DMS53 treated with DMSO at 0.1 percent for 48 hours (cell line): ENCODE data around the gene NR2F6.
A peak's percentile ranks its signal among the peaks of the same experiment; 100 is the strongest.

Source experiments
- DNase-seq: peaks from one replicate; lab custom pipeline; 2025; ENCODE audit not compliant: unreplicated experiment; lab: John Stamatoyannopoulos, UW

Gene NR2F6

DNA sequence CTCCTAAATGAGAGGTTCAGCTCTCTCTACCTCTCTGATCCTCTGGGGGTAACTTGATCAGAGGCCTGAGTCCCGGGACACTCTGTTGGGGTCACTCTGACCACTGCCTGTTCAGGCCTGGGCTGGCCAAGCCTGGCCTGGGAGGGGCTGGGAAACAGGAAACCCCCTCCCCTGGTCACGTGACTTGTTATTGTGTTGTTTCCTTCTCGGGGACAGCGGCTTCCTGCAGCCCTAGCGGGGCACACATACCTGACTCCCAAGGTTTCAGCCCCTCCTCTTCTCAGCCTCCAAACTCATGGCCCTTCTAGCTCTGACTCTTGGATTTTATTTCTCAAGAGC, 18.9 kb upstream of the NR2F6 start, which contains the start of gene USHBP1:
USHBP1 (minus strand) TSS at position 105 of the 339 bp plus-strand sequence. CDS start 446 bp downstream, outside the sequence.
- no peak for DNase-seq

- no peak for DNase-seq
Measured at GRCh38 chr19:17263712-17264640, 18.3 kb upstream of the NR2F6 start.

DNA sequence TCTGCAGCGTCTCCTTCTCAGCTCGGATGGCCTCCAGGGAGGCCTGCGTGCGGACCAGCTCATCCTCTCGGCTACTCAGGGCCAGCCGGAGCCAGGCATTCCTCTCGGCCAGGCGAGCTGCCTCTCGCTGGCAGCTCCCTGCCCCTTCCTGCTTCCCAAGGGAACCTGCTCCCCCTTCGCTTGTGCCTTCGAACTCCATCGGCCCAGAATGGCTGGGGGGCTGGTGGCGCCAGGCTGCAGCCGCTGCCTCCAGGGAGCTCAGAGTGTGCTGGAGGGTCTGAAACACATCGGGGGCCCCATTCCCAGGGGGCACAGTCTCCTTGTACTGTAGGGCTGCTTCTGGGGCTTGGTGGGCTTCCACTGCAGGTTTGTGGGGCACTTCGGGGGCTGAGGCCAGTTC, 16.8 kb upstream of the NR2F6 start:
- no peak for DNase-seq

- peak; percentile 60 for DNase-seq
Measured at GRCh38 chr19:17260842-17261325, 15.2 kb upstream of the NR2F6 start.

DNA sequence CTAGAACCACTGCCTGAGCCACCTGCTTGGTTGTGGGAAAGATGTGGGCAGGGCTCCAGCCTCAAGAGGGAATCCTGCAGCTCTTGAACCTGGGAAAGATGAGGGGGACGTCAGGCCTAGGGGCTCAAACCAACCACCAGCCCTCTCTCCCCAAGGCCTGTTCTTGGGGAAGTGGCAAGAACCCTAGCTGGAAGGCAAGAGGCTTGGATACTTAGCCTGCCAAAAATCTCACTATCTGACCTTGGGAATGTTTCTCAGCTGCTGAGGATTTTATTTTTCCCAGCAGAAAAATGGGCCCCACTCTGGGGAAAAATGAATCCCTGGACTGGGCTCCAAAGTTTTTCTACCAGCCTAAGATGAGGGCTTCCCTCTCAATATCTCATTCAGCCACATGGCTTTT, 14.2 kb upstream of the NR2F6 start:
- DNase-seq = no peak

GRCh38 chr19:17259118-17259780, 13.5 kb upstream of the NR2F6 start:
- DNase-seq = no peak

DNA sequence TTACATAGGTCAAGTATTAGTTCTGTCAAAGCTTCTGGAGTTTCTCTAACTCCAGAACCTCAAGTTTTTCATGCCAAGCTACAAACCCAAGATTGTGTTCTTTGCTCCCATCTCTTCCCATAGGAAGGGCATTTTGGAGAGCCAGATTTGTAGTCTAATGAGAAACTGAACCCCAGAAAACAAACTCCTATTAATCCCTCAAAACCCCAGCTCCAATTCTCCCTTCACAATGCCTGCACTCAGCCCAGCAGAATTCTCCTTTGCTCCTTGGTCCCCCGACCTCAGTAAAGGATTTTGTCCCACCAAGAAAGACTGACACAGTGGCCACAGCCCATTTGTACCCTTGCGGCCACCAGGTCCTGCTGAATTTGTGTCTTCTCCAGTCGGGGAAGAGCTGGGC, 10.4 kb upstream of the NR2F6 start:
- no peak for DNase-seq

DNA sequence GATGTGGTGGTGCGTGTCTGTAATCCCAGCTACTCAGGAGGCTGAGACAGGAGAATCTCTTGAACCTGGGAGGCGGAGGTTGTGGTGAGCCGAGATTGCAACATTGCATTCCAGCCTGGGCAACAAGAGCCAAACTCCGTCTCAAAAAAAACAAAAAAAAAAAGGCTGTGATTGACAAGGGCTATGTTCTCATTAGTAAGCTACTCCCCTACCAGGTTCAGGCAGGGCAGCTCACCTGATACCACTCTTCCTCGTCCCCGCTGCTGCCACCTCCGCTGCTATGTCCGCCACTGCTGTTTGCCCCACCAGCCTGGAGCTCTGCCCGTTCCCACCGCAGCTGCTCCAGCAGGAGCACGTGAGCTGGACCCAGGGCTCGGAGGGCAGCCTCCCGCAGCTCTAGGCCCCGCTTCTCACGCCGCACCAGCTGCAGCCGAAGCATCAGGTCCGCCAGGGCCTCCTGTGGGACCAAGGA, 9.5 kb upstream of the NR2F6 start:
- DNase-seq = no peak

DNA sequence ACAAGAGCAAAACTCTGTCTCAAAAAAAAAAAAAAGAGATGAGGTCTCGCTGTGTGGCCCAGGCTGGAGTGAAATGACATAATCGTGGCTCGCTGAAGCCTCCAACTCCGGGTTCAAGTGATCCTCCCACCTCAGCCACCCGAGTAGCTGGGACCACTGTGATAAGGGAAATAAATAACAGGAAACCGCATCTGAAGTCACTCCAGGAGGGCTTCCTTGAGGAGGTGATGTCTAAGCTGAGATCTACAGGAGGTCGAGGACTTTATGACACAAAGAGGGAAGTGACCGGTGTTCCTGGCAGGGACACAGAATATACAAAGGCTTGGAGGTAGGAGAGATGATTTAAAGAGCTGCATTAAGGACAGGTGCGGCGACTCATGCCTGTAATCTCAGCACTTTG, 8.9 kb upstream of the NR2F6 start:
- no peak for DNase-seq

GRCh38 chr19:17249887-17250548, 4.3 kb upstream of the NR2F6 start:
- DNase-seq = no peak

GRCh38 chr19:17248011-17248776, 2.5 kb upstream of the NR2F6 start:
- peak; percentile 84 for DNase-seq

GRCh38 chr19:17246681-17247425, 1.1 kb upstream of the NR2F6 start:
- DNase-seq = no peak

DNA sequence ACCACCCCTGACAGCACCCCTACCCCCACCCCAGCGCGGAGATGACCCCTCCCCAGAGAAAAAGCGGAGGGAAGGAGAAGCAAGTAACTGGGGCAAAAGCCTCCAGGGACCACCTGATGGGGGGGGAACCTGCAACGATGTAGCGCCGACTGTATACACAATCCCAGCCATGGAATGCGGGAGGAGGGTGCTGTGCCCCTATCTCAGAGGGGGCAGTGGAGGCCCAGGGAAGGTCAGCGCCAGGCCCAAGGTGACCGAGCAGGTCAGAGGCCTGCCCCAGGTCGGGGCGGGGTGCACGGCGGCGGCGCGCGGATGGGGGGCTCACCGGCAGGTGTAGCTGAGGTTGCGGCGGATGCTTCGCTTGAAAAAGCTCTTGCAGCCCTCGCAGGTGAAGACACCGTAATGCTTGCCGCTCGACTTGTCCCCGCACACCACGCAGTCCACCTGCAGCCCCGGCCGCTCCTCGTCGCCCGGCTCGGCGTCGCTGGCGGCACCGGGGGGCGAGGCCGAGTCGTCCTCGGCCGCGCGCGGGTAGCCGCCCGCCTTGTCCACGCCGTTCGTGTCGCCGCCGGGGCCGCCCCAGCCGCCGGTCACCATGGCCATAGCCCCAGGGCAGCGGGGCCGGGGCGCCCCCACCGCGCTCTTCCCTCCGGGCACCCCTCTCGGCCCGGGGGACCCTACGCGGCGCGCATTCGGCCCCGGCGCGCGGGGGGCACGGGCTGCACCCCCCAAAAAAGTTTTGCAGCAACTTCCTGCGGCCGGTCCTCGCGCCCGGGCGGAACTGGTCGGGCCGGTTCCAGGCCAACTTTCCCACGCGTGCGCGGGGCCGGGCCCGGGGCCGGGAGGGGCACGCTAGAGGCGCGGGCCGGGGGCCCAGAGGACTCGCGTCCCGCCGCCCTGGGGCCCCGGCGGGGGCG, 843 bp downstream of the NR2F6 start:
- DNase-seq = no peak

DNA sequence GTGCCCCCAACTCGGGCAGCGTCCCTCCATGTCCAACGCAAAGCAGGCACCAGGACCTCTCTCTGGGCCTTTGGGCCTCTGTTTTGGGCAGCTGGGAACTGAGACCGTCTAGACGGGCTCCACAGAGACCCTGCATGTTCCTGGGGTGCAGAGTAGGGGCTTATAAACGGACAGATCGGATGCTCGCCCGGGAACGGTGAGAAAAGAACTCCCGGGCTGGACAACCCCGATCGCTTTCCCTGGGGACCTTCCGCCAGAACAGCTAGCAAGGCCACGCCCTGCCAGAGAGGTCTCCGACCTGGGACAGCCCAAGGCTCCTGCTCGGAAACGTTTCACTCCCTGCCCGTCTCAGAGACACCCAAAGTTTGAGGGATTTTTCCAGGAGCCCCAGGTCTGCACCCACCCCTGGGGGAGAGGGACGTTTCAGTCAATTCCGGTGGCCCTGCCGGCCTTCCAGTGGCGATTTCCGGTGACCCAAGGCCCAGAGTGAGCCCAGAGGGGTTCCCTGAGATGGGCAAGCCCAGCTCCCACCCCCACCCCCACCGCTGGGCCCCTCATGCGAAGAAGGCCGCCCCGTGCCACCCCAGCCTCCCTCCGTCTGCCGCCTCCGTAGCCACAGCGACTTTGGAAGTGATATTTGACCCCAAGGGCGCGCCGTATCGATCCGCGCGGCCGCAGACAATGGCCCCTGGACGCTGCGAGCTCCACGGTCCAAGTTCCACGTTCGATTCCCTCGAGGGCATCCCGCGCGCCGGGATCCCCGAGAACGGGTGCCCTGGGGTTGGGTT, 1.7 kb downstream of the NR2F6 start:
- no peak for DNase-seq

DNA sequence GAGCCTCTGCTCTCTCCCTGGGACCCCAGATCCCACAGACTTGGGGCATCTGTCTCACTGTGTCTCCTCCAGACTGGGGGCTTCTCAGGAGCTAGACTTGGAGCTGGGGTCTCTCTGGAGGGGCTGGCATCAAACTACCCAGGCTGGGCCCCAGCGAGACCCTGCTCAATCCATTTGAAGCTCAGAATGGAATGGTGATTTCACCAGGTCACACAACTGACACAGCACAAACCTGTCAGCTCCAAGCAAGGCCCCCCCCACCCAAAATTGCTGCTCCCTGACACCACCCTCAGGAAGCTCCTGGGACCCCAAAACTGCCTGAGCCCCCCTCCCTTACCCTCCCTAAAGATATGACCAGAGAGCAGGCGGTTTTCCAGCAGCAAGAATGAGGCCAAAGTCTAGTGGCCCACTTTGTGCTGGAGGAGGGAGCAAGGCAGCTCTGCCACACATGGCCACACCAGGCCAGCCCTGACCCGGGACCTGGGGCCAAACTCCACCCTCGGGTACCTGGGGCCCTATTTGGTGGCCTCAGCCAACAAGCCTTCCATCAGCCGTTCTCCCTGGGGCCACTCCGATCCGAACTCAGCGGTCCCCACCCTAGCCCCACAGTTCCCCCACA, 2.4 kb downstream of the NR2F6 start:
- no peak for DNase-seq

GRCh38 chr19:17242431-17243208, 3.1 kb downstream of the NR2F6 start:
- no peak for DNase-seq

DNA sequence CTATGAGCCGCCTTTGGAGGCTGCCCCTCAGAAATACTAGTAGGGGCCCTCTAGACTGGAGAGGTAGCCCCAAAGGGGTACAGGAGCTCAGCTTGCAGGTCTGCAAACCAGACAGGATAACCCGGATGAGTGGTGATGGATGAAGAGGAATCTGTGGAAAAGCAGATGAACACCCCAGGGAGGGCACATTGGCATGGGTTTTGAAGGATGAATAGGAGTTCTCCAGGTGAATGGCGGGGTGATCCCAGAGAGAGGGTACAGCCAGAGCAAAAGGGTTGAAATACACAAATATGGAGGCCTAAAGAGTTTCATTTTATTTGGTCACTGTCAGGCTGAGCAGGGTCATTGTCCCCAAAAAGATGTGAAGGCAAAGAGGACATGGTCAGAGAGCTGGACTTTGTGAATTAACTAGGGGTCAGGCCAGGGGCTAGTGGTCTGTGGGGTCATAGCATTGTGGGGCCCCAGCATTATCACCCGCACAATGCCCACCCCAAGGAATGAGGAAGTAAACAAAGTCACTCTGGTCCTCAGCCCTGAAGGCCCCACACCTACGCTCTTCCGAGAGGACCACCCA, 4.8 kb downstream of the NR2F6 start:
- no peak for DNase-seq
